KMS-11 (cell line): Measurements from ENCODE around the gene PAAF1.

Source experiments
- H2AFZ ChIP-seq: fragments of 200-600 bp; sonication (generic); 2 replicates; pipeline ENCODE4 v1.6.1; 2016; ENCODE audit warnings: antibody characterized with exemption, mixed run types, low read depth
- H3K27ac ChIP-seq: fragments of 200-600 bp; sonication (generic); 2 replicates; pipeline ENCODE4 v1.6.1; 2016; ENCODE audit warnings: mild to moderate bottlenecking, mixed run types
- H3K27me3 ChIP-seq: fragments of 200-600 bp; sonication (generic); 2 replicates; pipeline ENCODE4 v1.6.1; 2017; ENCODE audit warnings: mild to moderate bottlenecking, low read depth, mixed run types, moderate library complexity; ENCODE audit not compliant: insufficient read depth
- H3K36me3 ChIP-seq: fragments of 200-600 bp; sonication (generic); 2 replicates; pipeline ENCODE4 v1.6.1; 2017; ENCODE audit warnings: mild to moderate bottlenecking, mixed run types; ENCODE audit not compliant: insufficient read depth
- H3K4me1 ChIP-seq: fragments of 200-600 bp; sonication (generic); 2 replicates; pipeline ENCODE4 v1.6.1; 2016; ENCODE audit warnings: mild to moderate bottlenecking, low read depth, mixed run types; ENCODE audit not compliant: poor library complexity, severe bottlenecking
- H3K4me2 ChIP-seq: fragments of 200-600 bp; sonication (generic); 2 replicates; pipeline ENCODE4 v1.7.0; 2016; ENCODE audit warnings: mild to moderate bottlenecking, mixed run types
- H3K4me3 ChIP-seq: fragments of 200-600 bp; sonication (generic); IDR thresholded peaks from 2 replicates; pipeline ENCODE4 v1.6.1; 2017; ENCODE audit warnings: low read depth, low read length, mixed read lengths; ENCODE audit not compliant: insufficient read depth
- H3K79me2 ChIP-seq: fragments of 200-600 bp; sonication (generic); 2 replicates; pipeline ENCODE4 v1.6.1; 2016; ENCODE audit warnings: low read depth, mixed run types; ENCODE audit not compliant: insufficient read depth
- H3K9ac ChIP-seq: fragments of 200-600 bp; sonication (generic); 2 replicates; pipeline ENCODE4 v1.6.1; 2016; ENCODE audit warnings: mild to moderate bottlenecking, mixed run types
- H4K20me1 ChIP-seq: fragments of 200-600 bp; sonication (generic); 2 replicates; pipeline ENCODE4 v1.6.1; 2016; ENCODE audit warnings: mild to moderate bottlenecking, mixed run types; ENCODE audit not compliant: insufficient read depth
- CTCF ChIP-seq: fragments of 200-600 bp; sonication (generic); conservative IDR thresholded peaks from 2 replicates; pipeline ENCODE4 v1.6.1; 2017; ENCODE audit warnings: low read depth, mild to moderate bottlenecking, antibody characterized with exemption, low read length, moderate library complexity, mixed read lengths

PAAF1 gene

GRCh38 chr11:73866095-73866579, 10.7 kb upstream of the PAAF1 start:
- Histone ChIP-seq H3K9ac (no peak overlapping the region), H3K4me2 (no peak overlapping the region), H3K36me3 (no peaks in the 10 kb centered on the region), H4K20me1 (no peaks in the 10 kb centered on the region), H3K79me2 (no peaks in the 10 kb centered on the region), H3K4me3 (no peak overlapping the region), H3K4me1 (peaks cover 40% of the 10 kb centered on the region), H2AFZ (no peak overlapping the region), H3K27ac (no peak overlapping the region), H3K27me3 (no peaks in the 10 kb centered on the region)
- no peak for TF ChIP-seq CTCF

GRCh38 chr11:73866586-73866996, 10.2 kb upstream of the PAAF1 start:
- Histone ChIP-seq H3K4me3 (no peak overlapping the region), H3K4me1 (peaks cover 42% of the 10 kb centered on the region), H4K20me1 (no peaks in the 10 kb centered on the region), H3K79me2 (no peaks in the 10 kb centered on the region), H2AFZ (no peak overlapping the region), H3K27ac (no peak overlapping the region), H3K9ac (no peak overlapping the region), H3K36me3 (no peaks in the 10 kb centered on the region), H3K4me2 (no peak overlapping the region), H3K27me3 (no peaks in the 10 kb centered on the region)
- no peak for TF ChIP-seq CTCF

GRCh38 chr11:73869332-73869949, 7.4 kb upstream of the PAAF1 start:
- Histone ChIP-seq H4K20me1 (no peaks in the 10 kb centered on the region), H3K27me3 (no peaks in the 10 kb centered on the region), H3K4me3 (no peak overlapping the region), H2AFZ (no peak overlapping the region), H3K36me3 (no peaks in the 10 kb centered on the region), H3K4me2 (no peak overlapping the region), H3K4me1 (peaks cover 23% of the 10 kb centered on the region), H3K79me2 (peaks cover 12% of the 10 kb centered on the region; the same call in 1 of the 2 replicates), H3K27ac (peak overlapping the region; percentile 16; the same call in 1 of the 2 replicates), H3K9ac (no peak overlapping the region; the same call in 1 of the 2 replicates)
- no peak for TF ChIP-seq CTCF

GRCh38 chr11:73870261-73870660, 6.5 kb upstream of the PAAF1 start:
- Histone ChIP-seq H4K20me1 (no peaks in the 10 kb centered on the region), H2AFZ (no peak overlapping the region), H3K27ac (no peak overlapping the region), H3K4me1 (peaks cover 31% of the 10 kb centered on the region), H3K36me3 (no peaks in the 10 kb centered on the region), H3K27me3 (no peaks in the 10 kb centered on the region), H3K4me2 (no peak overlapping the region), H3K4me3 (no peak overlapping the region), H3K9ac (no peak overlapping the region; the same call in 1 of the 2 replicates), H3K79me2 (peaks cover 20% of the 10 kb centered on the region)
- no peak for TF ChIP-seq CTCF
